GM21786 (cell line): ENCODE measurements around the gene MID1.

Source experiments
- ATAC-seq: cut with Tn5 transposase; IDR thresholded peaks from one replicate; pipeline ENCODE4 v1.9.1; 2021; ENCODE audit not compliant: unreplicated experiment

MID1 gene, protein sequence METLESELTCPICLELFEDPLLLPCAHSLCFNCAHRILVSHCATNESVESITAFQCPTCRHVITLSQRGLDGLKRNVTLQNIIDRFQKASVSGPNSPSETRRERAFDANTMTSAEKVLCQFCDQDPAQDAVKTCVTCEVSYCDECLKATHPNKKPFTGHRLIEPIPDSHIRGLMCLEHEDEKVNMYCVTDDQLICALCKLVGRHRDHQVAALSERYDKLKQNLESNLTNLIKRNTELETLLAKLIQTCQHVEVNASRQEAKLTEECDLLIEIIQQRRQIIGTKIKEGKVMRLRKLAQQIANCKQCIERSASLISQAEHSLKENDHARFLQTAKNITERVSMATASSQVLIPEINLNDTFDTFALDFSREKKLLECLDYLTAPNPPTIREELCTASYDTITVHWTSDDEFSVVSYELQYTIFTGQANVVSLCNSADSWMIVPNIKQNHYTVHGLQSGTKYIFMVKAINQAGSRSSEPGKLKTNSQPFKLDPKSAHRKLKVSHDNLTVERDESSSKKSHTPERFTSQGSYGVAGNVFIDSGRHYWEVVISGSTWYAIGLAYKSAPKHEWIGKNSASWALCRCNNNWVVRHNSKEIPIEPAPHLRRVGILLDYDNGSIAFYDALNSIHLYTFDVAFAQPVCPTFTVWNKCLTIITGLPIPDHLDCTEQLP

DNA sequence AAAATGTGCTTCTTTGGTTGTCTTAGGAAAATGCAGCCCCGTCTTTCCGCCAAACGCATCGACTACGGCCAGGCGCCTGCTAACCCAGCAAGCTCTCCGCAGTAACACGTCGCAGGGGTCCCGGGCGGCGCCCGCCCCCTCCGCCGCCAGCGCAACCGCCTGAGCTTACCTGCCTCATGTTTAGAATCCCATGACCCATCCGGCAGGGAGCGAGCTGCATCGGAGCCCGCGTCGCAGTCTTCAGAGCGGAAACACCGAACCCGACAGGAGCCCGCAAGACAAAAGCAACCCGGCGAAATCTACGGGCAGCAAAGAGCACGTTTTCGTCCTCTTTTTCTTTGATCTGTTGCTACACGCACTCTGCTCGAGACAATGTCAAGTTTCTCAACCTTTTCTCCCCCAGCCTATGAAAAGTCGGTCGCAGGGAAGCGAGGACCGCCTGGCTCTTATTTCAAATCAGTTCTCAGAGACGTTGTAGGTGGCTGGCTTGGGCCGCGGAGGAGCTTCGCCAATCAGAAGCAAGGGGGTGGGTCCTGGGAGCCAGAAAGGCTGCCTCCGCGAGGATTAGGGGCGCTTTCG lies at the start of gene MID1:
TSS of gene MID1 (minus strand) at position 465 of the 579 bp plus-strand sequence. CDS start 53,038 bp downstream, outside the sequence.
- no peak for ATAC-seq

DNA sequence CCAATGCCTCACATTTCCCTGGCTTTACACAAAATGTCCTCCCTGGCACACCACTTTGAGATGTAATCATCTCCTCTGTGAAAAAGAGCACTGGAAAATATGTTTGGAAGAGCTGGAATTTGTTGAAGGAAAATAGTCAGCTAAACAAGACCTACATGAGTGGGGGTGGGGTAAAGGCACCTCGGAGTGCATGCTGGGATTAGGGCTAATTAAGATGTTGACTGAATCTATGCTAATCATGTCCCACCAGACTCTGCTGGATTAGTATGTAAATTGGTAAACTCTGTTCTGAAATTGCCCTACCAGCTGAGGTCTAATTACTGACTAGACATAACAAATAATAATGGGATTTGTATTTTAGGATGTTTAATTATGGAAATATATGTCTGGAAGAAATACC lies 46.8 kb upstream of the MID1 start:
- no peak for ATAC-seq

DNA sequence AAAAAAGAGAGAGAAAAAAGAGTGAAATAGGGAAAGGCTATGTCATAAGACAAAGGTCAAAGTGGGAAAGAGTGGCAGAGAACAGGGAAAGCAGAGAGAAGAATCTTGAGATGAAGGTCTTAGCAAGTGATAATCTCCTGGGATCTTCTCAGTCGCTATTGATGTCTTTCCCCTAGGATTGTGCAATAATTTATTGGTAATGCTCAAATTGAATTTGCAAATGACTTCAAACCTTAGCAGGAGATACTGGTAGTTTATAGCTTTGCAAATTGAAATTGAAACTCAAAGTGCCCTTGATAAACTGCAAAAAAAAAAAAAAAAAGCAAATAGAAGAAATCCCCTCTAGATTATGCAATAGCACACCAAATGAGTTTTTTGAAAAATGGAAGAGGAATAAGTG lies 45.7 kb upstream of the MID1 start:
- no peak for ATAC-seq

DNA sequence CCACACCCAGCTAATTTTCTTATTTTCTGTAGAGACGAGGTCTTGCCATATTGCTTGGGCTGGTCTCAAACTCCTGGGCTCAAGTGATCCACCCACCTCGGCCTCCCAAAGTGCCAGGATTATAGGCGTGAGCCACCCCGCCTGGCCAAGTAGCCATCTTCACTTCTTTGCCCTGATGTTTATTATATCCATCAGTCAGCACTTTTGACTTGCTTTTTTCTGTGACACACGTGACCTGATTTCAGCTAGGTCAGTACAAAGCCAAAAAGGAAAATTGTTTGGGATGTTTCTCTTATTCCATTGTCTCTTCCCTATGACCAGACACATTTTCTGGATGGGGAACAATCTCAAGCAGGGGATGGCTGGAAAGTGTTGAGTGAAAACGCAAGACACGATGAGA lies 45.3 kb upstream of the MID1 start:
- ATAC-seq = no peak

DNA sequence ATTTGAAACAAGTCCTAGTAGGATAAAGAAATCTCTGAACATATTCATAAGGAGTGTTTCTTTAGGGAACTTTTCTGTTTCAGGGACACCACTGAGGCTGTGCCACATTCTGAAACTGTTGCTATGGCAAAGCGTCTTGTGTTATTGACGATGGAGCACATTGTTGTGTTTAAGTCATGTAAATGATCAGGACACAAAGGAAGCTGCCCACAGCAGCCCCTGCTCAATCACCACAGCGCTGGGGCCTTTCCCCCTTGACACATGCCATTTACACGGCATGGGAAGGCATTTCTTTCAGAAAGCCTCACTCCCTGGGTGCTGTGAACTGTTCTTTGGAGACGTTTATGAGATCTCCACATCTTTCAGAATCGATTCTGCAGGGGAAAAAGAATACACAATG lies 39.8 kb upstream of the MID1 start:
- ATAC-seq = no peak

DNA sequence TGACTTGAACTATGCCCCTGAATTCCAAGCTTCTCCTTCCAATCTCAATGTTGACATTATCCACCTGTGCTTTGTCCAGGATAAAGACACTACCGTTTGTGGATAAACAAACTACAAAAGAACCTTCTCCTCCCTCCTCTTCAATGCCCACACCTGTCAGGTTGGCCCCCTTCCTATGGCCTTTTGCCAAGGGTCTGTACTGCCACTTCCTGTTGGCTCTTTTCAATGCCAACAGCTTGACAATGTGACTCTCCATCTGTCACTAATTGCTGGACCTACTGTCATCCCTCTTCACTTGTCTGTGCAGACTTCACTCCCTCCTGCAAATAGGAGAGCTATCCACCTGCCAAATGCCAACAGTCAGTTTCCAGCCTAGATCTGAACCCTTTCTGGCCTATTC lies 35.8 kb upstream of the MID1 start:
- no peak for ATAC-seq

DNA sequence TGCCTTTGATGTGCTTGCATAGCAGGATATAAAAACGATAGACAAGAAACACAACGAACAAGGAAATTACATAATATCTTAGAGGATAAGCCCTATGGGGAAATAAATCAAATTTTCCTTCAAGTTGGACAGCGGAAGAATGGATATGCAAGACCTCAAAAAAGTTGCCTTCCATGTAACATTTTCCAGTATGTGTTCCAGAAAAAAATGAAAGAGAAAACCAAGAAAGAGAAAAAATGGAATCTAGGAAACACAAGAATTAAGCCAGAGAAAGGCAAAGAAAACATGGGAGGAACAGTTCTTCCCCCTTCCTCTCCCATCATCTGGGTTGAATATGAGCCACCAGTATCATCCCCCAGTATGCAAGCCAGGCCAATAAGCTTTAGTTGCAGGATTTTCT lies 34.6 kb upstream of the MID1 start:
- no peak for ATAC-seq

DNA sequence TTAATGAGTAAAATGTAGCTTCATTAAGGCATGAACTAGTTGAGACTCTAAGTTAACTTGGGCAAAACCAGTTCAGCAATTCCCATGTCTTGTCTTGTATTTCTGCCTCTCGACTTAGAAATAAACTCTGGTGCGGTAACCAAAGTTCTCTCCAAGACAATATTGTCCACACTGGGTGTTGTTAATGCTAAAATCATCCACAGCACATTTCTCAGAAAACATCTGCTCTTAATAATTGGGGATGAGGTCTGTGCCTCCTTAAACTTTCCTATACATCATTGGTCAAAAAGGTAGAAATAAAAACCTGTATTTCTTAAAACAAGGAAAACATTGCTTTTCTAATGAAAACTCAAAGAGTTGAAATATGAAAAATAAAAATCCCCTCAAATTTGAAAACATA lies 32.9 kb upstream of the MID1 start:
- ATAC-seq = no peak

DNA sequence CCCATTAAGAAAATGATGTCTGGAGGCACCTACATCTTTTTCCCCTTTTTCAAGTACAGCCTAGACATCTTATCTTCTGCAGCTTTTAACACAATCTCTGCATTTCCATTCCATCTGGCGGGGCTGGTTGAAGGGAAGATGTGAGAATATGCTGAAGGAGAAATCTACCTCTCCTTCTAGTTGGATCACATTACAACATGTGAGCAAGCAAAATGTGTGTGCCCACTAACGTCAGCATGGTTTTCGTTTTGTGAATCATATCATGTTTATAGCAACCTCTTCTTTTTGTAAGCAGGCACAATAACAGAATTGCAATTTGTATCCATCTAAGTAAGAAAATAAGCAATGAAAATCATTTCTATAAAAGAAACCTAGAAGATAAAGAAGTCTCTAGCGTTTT lies 28.9 kb upstream of the MID1 start:
- ATAC-seq = no peak

DNA sequence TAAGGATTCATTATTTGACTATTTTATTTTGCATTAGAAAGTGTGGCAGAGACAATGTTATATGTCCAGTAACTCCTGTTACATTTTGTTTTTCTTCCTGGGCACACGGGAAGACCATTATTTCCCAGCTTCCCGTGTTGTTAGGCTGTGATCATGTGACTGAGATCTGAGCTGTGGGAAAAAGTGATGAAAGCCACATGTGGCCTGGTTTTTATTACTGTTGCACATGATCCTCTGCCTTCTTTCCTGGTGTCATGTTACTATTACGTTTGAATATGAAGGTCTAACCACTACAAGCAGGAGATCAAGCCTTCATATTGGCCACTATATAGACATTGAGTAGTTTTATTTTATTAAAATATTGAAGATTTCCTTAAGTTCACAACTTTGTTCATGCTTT lies 28.2 kb upstream of the MID1 start:
- no peak for ATAC-seq

DNA sequence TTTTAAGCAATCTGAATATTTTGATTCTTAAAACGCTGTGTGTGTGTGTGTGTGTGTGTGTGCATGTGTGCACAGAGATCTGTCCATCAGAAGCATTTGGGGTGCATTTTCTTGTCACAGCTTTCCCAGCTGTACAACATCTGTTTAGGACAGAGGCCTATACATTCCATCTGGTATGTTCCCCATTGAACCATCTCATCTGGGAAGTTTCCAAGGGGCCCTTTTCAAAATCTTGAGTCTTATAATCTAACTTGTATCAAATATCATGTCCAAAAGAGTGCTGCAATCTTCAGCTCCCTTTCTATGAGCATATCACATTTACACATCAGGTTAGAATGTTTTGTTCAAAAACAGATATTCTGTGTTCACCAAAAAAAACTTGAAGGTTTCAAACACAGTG lies 16.5 kb upstream of the MID1 start:
- no peak for ATAC-seq

DNA sequence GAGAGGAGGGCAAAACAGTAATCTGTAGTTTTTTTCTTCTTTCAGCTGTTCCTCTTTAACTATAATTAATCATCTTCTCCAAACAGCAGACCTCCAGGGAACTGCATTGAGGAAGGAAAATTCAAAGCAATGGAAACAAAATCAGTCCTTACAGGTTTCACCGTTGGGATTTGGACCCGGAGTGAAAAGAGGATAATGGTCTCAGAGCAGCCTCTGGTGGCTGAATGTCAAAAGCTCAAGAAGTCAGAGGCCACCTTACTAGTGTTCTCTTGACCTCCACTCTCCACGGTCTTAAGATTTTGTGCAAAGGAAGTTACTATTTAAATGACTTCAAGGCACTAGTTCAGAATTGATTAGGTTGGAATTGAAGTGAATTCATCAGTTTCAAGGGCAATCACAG lies 16.0 kb upstream of the MID1 start:
- no peak for ATAC-seq

DNA sequence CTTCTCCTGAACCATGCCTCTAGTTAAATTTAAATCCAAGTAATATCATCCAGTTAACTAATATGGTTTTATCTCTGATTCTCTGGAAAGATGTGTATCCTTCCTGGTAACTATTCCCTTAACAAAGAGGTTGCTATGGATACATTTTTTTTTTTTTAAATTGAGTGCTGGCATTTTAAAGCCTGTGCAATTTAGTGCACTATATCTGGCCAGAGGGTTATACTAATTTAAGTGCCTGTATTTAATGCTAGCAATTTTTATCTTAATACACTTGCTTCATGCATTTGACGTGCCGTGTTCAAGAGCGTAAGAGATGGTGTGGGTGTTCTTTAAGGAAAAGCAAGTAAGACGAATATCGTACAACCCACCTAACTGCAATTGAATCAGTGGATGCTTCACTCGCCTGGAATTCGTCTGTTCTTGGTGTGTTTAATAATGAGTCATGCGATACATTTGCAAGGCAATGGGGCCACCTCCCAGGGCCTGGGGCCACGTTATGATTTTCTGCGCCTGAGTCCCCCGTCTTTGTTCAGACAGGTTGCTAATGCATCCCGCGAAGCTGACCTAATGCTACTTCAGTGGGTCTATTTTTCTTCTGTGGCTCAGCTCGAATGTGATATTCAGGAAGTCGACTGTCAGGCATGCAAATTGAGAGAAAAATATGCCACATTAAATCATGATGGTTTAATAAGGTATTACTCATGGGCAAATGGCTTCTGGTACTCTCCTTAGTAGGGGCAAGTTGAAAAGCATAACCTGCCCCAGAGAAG lies 14.2 kb upstream of the MID1 start:
- ATAC-seq = no peak

DNA sequence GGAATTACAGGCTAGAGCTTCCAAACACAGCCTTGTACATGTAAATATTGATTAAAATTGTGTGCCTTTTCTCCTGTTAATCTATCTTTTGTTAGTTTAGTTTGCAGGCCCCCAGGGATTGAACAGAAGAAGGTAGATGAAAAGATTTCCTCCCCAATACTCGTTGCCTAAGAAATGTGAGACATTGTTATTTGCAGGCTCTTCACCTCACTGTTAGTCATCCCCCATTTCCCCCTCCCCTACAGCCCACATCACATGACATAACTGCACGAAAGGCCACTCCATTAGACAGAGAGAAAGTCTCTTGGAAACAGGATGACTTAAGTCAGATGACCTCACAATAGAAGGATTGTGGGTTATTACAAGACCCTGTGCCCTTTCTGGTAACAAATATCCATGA lies 13.3 kb upstream of the MID1 start:
- no peak for ATAC-seq

DNA sequence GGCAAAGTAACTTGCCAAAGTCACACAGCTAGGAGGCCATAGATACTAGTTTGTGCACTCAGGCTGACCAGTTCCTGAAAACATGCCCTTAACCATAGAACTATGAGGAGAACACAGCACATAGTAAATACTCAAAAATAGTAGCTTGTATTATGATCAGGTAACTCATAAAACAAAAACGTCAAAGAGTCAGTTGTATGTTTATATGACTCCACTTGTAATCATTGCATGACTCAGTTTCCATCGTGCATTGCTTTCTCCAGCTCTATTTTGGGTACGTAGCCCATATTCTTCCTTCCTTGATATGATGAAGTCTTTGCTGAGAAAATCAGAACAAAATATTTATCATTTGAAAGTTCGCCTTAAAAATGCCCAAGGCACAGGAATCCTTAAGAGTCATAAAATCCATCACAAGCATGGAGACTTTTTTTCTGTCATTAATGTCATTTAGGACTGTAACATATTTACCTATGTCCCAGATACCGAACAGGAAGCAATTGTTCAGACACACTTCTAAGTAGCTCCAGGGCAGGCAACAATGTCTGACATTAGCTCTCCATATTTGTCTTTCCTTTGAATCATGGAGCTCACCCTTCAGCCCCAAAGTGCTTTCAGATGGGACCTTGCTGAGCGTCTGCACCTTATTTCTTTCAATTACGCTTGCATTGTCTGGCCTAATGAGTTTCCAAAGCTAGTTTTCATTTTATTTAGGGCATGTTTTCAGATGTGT lies 11.2 kb upstream of the MID1 start:
- no peak for ATAC-seq

DNA sequence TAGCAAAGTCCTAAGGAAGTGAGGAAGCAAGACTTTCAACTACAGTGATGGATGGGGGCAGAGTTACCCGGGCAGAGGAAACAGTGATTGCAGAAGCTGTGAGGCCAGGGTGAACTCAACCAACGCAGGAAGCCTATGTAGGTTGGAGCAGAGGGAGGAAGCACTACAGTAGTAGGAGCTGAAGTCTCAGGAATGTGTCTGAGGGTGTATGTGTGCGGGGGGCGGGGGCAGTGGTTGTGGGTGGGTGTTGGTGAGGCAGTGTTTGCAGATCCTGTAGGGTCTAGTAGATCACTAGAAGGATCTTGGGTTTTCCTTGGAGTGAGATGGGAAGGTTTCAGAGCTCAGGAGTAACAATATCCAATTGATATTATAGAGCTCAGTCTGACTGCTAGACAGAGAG lies 9.9 kb upstream of the MID1 start:
- ATAC-seq = no peak

DNA sequence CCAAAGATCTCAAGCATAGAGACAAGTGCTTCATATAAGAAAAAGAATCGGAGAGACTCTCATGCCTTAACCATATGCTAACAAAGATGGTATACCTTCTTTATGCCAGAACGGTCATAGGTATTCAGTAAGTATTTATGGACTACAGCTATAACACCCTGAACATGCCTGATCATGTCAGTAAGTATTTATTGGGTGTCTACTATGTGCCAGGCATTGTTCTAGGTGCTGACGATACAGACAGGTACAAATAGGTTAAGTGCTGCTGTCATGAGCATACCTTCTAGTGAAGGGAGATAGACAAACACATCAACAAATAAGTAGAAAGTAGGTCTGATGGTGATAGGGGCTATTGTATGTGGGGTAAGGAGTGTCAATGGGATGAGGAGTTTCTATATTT lies 9.5 kb upstream of the MID1 start:
- no peak for ATAC-seq

DNA sequence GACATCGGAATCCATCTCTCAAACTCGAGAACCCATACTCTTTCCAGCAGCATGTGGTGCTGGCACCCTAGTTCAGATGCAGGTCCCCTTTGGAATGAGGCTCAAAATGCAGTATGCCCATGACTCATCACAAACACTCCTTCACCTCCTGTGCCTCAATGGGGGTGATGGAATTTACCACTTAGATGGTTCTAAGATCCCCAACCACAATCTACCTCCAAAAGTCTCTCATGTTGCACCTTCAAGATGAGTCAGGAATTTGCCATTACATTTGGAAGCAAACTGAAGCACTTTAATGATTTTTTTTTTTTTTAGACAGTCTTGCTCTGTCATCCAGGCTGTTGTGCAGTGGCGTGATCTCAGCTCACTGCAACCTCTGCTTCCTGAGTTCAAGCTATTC lies 8.5 kb upstream of the MID1 start:
- no peak for ATAC-seq

DNA sequence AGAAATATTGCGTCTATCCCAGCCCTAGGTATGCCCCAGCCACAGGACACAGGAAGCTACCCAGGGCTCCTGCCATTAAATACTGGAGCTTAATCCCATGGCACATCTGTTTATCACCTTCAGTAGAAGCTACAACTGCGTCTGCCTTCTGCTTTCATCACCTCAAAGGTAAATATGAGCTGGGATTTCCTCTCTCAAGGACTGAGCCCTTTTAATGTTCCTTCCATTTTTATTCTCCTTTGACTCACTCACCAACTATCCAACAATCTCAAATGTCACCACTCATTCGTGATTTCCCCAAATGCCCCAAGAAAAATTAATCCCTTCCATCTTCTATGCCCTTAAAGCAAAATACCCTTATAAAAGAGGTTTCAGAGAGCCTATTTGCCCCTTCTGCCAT lies 1.8 kb upstream of the MID1 start:
- no peak for ATAC-seq

DNA sequence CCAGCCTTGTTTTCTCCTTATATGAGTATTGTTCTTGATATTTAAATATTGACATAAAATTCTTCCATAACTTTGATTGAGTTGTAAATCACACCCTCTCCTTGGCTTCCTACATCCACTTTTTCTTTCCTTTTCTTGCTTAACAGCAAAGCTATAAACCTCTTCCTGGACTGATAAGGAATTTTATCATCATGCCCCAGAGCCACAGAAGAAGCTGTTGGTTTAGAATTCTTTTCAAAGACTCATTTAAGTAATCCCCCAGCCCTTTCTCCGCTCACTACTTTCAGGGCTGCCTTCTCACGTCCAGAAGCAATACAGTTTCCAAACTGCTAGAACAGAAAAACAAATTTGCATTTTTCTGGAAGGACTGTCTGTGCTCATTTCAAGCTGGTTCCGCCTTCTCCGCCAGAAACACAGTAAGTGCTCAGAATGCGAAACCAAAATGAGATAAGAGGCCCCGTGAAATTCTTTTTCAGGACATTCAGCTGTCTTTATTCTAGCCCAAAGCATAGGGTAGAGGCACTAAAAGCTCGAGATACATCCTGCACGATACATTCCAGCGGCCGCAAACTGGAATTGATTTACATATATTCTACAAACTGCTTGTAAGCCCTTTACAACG lies 849 bp downstream of the MID1 start:
- no peak for ATAC-seq

DNA sequence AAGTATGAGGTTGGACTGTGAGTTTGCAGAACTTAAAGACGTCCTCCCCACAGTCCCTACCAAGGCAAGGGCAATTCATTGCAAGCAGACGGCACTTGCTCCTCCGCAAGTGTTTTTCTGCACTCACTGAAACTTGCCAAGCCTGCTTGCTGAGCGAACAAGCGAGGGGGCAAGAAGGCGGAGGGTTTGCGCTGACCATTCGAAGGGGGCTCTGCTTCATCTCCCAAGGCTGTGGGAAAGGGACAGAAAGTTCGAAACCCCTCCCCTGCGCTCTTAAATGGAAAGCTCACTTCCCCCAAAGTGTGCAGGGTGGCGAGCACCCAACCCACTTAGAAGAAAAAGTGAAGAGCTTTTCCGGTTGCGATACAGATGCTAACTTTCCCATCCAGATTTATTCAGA lies 1.4 kb downstream of the MID1 start:
- no peak for ATAC-seq
